Stomach (tissue), 9 donors: ENCODE measurements around the gene DAPK2. TPM values are rescaled to one million over a fixed set of nuclear protein-coding genes. Genes with fewer than 3 reads are reported as not detected.
A peak's percentile ranks its signal among the peaks of the same experiment; 100 is the strongest.

ENCODE experiments used
- DNase-seq, 2 donors: peaks; one replicate each; pipeline versions ENCODE4 v3.0.0 to v3.0.0-alpha.2; 2013 to 2019
- H3K27ac ChIP-seq, 5 donors: fragments of 200-600 bp in 4 of 5; sonication (generic) in 4 of 5; one replicate each; pipeline ENCODE4 v1.5.1; 2013 to 2019; ENCODE audit warnings: mild to moderate bottlenecking in 1 of 5, moderate library complexity in 1 of 5
- H3K27me3 ChIP-seq, 3 donors: fragments of 200-600 bp; sonication (generic); one replicate each; pipeline ENCODE4 v1.5.1; 2017 to 2019; ENCODE audit warnings: mixed run types in 1 of 3
- H3K36me3 ChIP-seq, 4 donors: fragments of 200-600 bp; sonication (generic); 1 replicate in 3 of 4; 2 replicates in 1 of 4; pipeline ENCODE4 v1.5.1; 2016 to 2019
- H3K4me1 ChIP-seq, 4 donors: fragments of 200-600 bp; sonication (generic); one replicate each; pipeline ENCODE4 v1.5.1; 2016 to 2019
- H3K4me3 ChIP-seq, 4 donors: fragments of 200-600 bp; sonication (generic) in 3 of 4; one replicate each; pipeline ENCODE4 v1.5.1; 2016 to 2019; ENCODE audit warnings: mild to moderate bottlenecking in 1 of 4
- H3K9me3 ChIP-seq, 4 donors: fragments of 200-600 bp; sonication (generic); one replicate each; pipeline ENCODE4 v1.5.1; 2016 to 2019
- EP300 ChIP-seq: sonication (generic); formaldehyde crosslinking; IDR thresholded peaks from one replicate; pipeline ENCODE4 v1.6.1; 2017; ENCODE audit warnings: antibody characterized with exemption
- POLR2A ChIP-seq, 4 donors: fragments of 450-650 bp; IDR thresholded peaks; one replicate each; pipeline ENCODE4 v1.6.1; 2016; ENCODE audit warnings: antibody characterized with exemption in 4 of 4, control low read depth in 2 of 4, mild to moderate bottlenecking in 1 of 4, moderate library complexity in 1 of 4
- POLR2AphosphoS5 ChIP-seq, 3 donors: sonication (generic); formaldehyde crosslinking; IDR thresholded peaks; one replicate each; pipeline ENCODE4 v1.6.1; 2016; ENCODE audit warnings: antibody characterized with exemption in 3 of 3
- WGBS, 5 donors: extraction: QIAGEN DNeasy Blood & Tissue Kit in 3 of 5; methylation state at CpG; one replicate each; pipeline versions ENCODE4 v1.1.5 to v1.1.7; 2013 to 2018; 5-methylcytosine and 5-hydroxymethylcytosine counted together
- intact Hi-C: fragments of 100-400 bp; cut with DNase I; formaldehyde crosslinking; loops from one replicate; pipeline ENCODE4 v1.15.1; 2023; ENCODE audit warnings: low total_unique reads
- polyA plus RNA-seq, 3 donors: library from polyadenylated mRNA; stranded (reverse); fragments of 200-250 nt; gene quantifications; one replicate each; pipeline ENCODE4 v1.2.3, GENCODE V29; 2013
- total RNA-seq, 5 donors: library from RNA; depleted of rRNA; stranded (reverse); fragments of >200 nt; gene quantifications; one replicate each; pipeline versions ENCODE4 v1.1.0 to v1.2.3, GENCODE V29; 2014 to 2016
- TF ChIP-seq, protein P1 (sequence below), 7 experiments: fragments of 450-650 bp in 4 of 7; fragments of 200-600 bp in 3 of 7; sonication (generic) in 3 of 7; IDR thresholded peaks; one replicate each; pipeline ENCODE4 v1.5.1; 2016 to 2019; ENCODE audit warnings: antibody characterized with exemption in 7 of 7, control low read depth in 2 of 7, mild to moderate bottlenecking in 1 of 7
- donor health status: healthy with polysubstance abuse.
- donor health status: Bipolar disorder and iron deficiency.
- donor health status: healthy.

The DAPK2 gene
- total and polyA plus RNA-seq, 8 donors, result 5.2 to 178 (median 16.6) TPM

DNA sequence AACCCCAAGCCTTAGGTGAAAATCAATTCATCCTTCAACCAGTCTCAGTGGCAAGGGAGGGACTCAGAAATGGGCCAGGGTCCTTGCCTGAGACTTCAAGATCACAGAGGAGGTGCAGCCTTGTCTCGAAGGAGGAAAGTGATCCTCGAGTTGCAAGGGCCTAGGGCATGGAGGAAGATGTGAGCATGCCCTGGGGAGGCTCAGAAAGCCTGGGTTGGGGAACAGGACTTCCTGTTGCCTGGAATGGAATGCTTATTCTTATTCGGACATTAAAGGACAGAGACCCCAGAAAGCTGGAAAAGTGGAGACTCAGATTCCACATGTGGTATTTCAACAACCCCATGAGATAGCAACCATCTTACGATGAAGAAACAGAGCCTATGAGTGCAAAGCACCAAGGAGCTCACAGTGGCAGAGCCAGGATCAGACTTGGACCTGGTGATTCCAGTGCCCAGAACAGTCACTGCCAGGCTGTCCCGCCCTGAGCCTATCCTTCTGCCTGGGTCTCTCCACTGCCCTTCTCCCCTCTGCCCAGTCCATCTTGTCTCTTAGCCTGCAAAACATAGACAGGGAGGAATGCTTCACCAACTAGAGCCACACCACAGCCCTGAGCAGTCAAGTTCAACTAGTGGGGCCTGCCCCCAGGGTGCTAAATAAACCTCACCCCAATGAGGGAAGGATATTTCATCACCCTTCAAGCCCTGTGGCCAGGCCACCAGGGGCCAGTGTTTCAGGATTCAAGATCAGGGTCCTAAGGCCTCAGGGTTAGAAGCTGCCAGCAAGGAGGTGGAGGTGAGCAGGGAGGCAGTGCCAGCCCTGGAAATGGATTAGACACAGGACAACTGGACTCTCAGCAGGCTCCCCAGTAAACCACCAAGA is 21.9 kb downstream of the DAPK2 start:
- WGBS, 5 donors, result 82 to 89% (median 83%) methylated on average over 5 of the region's 5 CpGs
- Histone ChIP-seq H3K4me3 (no peak overlapping the region), H3K9me3 (no peaks in the 10 kb centered on the region), H3K4me1 (peaks cover 13 to 63% (median 22%) of the 10 kb centered on the region in 4 donors), H3K27me3 (no peaks in the 10 kb centered on the region), H3K36me3 (no peaks in the 10 kb centered on the region), H3K27ac (no peak overlapping the region)
- DNase-seq, result no peak
- no peak for TF ChIP-seq POLR2A (IDR thresholded peaks at IDR 0.05)
- intact Hi-C loops, result no loop called here

DNA sequence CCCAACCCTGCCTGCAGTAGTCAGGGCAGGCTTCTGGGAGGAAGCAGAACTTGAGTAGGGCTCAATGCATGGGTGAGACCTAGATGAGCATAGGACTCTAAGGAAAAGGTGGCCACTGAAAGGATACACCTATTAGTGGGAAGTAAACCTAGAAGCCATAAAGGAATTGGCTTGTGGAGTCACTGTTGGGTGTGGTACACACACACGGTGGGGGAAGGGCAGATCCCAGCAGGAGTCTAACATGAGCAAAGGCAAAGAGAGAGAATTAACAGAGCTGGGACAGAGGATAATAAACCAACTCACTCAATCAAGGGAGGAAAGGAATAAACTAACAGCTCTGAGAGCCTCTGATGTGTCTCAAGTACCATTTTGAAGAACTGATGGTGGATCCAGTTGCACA is 23.1 kb downstream of the DAPK2 start:
- H3K4me3 ChIP-seq, result no peak overlapping the region
- no peaks in the 10 kb centered on the region for H3K27me3 ChIP-seq
- intact Hi-C loops, result no loop called here
- 35 to 63% (median 50%) methylated on average over 1 of the region's 1 CpG for WGBS, 5 donors
- H3K4me1 ChIP-seq, result peaks cover 13 to 75% (median 26%) of the 10 kb centered on the region in 4 donors
- no peaks in the 10 kb centered on the region for H3K9me3 ChIP-seq
- no peak overlapping the region for H3K27ac ChIP-seq
- H3K36me3 ChIP-seq, result no peaks in the 10 kb centered on the region
- peak; percentile 41 to 53 for DNase-seq
- TF ChIP-seq, protein P1, sequence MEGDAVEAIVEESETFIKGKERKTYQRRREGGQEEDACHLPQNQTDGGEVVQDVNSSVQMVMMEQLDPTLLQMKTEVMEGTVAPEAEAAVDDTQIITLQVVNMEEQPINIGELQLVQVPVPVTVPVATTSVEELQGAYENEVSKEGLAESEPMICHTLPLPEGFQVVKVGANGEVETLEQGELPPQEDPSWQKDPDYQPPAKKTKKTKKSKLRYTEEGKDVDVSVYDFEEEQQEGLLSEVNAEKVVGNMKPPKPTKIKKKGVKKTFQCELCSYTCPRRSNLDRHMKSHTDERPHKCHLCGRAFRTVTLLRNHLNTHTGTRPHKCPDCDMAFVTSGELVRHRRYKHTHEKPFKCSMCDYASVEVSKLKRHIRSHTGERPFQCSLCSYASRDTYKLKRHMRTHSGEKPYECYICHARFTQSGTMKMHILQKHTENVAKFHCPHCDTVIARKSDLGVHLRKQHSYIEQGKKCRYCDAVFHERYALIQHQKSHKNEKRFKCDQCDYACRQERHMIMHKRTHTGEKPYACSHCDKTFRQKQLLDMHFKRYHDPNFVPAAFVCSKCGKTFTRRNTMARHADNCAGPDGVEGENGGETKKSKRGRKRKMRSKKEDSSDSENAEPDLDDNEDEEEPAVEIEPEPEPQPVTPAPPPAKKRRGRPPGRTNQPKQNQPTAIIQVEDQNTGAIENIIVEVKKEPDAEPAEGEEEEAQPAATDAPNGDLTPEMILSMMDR (IDR thresholded peaks at IDR 0.05), result no peak
- TF ChIP-seq POLR2AphosphoS5 (IDR thresholded peaks at IDR 0.05), result peak in 1 of 3 donors; percentile 19
- no peak for TF ChIP-seq POLR2A (IDR thresholded peaks at IDR 0.05)
- no peak for TF ChIP-seq EP300

DNA sequence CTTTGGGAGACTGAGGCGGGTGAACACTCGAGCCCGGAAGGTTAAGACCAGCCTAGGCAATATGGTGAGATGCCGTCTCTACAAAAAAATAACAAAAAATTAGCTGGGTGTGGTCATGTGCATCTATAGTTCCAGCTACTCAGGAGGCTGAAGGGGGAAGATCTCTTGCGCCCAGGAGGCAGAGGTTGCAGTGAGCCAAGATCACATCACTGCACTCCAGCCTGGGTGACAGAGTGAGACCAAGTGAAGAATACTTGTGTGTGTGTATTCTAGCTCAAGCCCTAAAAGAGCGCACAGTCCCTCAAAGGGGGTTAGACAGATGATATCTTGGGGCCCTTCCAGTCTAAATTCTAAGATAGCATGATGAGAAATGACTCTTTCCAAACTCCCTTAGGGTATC is 23.7 kb downstream of the DAPK2 start:
- Histone ChIP-seq H3K27ac (no peak overlapping the region), H3K36me3 (no peaks in the 10 kb centered on the region), H3K4me1 (peaks cover 10 to 76% (median 25%) of the 10 kb centered on the region in 4 donors), H3K27me3 (no peaks in the 10 kb centered on the region), H3K9me3 (no peaks in the 10 kb centered on the region), H3K4me3 (no peak overlapping the region)
- no peak for DNase-seq
- intact Hi-C loops, result no loop called here
- no peak for TF ChIP-seq POLR2A (IDR thresholded peaks at IDR 0.05)
- TF ChIP-seq, protein P1 (IDR thresholded peaks at IDR 0.05), result no peak
- TF ChIP-seq POLR2AphosphoS5 (IDR thresholded peaks at IDR 0.05), result no peak
- TF ChIP-seq EP300, result no peak
- 94 to 99% (median 95%) methylated on average over 6 of the region's 6 CpGs for WGBS, 5 donors

DNA sequence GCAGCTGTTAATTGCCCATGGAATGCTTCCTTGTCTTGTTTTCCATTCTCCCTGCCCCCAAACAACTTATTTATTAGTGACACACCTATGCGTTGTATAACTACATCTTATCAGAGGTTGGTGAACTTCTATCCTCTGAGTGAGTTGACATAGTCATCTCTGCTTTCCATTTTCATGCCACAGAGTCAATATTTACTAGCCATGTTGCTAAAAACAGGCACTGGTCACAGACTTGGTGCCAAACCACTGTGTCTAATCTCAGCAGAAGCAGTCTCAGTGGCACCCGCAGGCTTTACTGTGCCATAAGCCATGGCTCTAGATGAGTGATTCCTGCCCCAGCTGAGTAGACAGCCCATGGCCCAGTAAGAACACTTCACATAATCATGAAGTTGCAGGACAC is 26.5 kb downstream of the DAPK2 start:
- Histone ChIP-seq H3K4me1 (peaks cover 18 to 83% (median 34%) of the 10 kb centered on the region in 4 donors), H3K9me3 (no peaks in the 10 kb centered on the region), H3K4me3 (no peak overlapping the region), H3K36me3 (no peaks in the 10 kb centered on the region), H3K27me3 (no peaks in the 10 kb centered on the region), H3K27ac (peak overlapping the region in 2 of 5 donors; percentile 23 to 51)
- intact Hi-C loops, result no loop called here
- TF ChIP-seq, protein P1 (IDR thresholded peaks at IDR 0.05), result no peak
- TF ChIP-seq POLR2AphosphoS5 (IDR thresholded peaks at IDR 0.05), result peak in 2 of 3 donors; percentile 77 to 83
- 31 to 68% (median 36%) methylated on average over 2 of the region's 2 CpGs for WGBS, 5 donors
- DNase-seq, result peak; percentile 42 to 77
